Vagina (tissue), 2 donors: Measurements from ENCODE around the gene TOX3.

Source experiments
- POLR2A ChIP-seq, 2 donors: fragments of 450-650 bp; IDR thresholded peaks; one replicate each; pipeline ENCODE4 v1.6.1; 2017; ENCODE audit warnings: antibody characterized with exemption in 2 of 2, mild to moderate bottlenecking in 2 of 2, moderate library complexity in 2 of 2
- TF ChIP-seq, protein P1 (sequence below), 3 experiments: fragments of 450-650 bp in 2 of 3; fragments of 200-600 bp in 1 of 3; sonication (generic) in 1 of 3; IDR thresholded peaks; one replicate each; pipeline ENCODE4 v1.5.1; 2017 to 2019; ENCODE audit warnings: antibody characterized with exemption in 3 of 3, mild to moderate bottlenecking in 2 of 3, moderate library complexity in 2 of 3

DNA sequence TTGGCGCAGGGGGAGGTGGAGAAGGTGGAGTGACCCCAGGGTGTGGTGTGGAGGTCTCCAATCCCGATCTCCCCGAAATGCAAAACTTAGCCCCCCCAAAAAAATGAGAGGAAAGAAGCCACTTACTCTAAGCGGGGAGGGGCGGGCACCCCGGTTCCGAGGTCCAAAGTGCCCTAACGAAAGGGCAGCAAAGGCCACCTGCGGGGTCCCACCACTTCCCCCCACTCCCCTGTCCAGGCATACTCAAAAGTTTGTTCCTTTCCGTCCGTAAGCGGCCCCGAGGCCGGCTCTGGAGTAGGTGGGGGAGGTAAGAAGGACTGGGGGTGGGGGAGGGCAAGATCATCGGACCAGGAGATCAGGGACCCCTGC, 1.1 kb downstream of the TOX3 start:
- TF ChIP-seq, protein P1, sequence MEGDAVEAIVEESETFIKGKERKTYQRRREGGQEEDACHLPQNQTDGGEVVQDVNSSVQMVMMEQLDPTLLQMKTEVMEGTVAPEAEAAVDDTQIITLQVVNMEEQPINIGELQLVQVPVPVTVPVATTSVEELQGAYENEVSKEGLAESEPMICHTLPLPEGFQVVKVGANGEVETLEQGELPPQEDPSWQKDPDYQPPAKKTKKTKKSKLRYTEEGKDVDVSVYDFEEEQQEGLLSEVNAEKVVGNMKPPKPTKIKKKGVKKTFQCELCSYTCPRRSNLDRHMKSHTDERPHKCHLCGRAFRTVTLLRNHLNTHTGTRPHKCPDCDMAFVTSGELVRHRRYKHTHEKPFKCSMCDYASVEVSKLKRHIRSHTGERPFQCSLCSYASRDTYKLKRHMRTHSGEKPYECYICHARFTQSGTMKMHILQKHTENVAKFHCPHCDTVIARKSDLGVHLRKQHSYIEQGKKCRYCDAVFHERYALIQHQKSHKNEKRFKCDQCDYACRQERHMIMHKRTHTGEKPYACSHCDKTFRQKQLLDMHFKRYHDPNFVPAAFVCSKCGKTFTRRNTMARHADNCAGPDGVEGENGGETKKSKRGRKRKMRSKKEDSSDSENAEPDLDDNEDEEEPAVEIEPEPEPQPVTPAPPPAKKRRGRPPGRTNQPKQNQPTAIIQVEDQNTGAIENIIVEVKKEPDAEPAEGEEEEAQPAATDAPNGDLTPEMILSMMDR (IDR thresholded peaks at IDR 0.05): no peak
- TF ChIP-seq POLR2A (IDR thresholded peaks at IDR 0.05): no peak
